Left lung (tissue), 10 donors: ENCODE measurements around the gene FAM181B. TPM values are rescaled to one million over a fixed set of nuclear protein-coding genes. Genes with fewer than 3 reads are reported as not detected.

Experiments used
- ATAC-seq: fragments of 200-7000 bp; cut with Tn5 transposase; one replicate; pipeline ENCODE4 v1.9.1; 2020; ENCODE audit warnings: moderate library complexity
- DNase-seq, 4 donors: peaks; one replicate each; pipeline ENCODE4 v3.0.0-alpha.2; 2013 to 2020
- H3K27ac ChIP-seq, 2 donors: fragments of 200-600 bp; sonication (generic) in 1 of 2; one replicate each; pipeline versions ENCODE4 v1.5.0 to v1.8.0; 2020 to 2021
- H3K27me3 ChIP-seq, 2 donors: fragments of 200-600 bp; sonication (generic) in 1 of 2; one replicate each; pipeline versions ENCODE4 v1.5.0 to v1.8.0; 2020 to 2021
- H3K36me3 ChIP-seq, 2 donors: fragments of 200-600 bp; sonication (generic) in 1 of 2; one replicate each; pipeline versions ENCODE4 v1.5.0 to v1.8.0; 2020 to 2021
- H3K4me1 ChIP-seq, 2 donors: fragments of 200-600 bp; one replicate each; pipeline ENCODE4 v1.8.0; 2021
- H3K4me3 ChIP-seq, 2 donors: fragments of 200-600 bp; sonication (generic) in 1 of 2; one replicate each; pipeline versions ENCODE4 v1.5.0 to v1.8.0; 2020 to 2021; ENCODE audit warnings: mild to moderate bottlenecking in 1 of 2
- H3K9me3 ChIP-seq, 2 donors: fragments of 200-600 bp; sonication (generic) in 1 of 2; one replicate each; pipeline versions ENCODE4 v1.5.0 to v1.8.0; 2020 to 2021
- CTCF ChIP-seq, 2 donors: fragments of 200-600 bp; sonication (generic) in 1 of 2; IDR thresholded peaks; one replicate each; pipeline versions ENCODE4 v1.5.0 to v1.8.0; 2021; ENCODE audit warnings: antibody characterized with exemption in 2 of 2
- intact Hi-C, 2 donors: fragments of 100-400 bp; cut with DNase I; formaldehyde crosslinking; loops; one replicate each; pipeline versions ENCODE4 v1.11.2 to v1.14.2; 2022
- polyA plus RNA-seq, 6 donors: library from polyadenylated mRNA; unstranded; fragments of 120-200 nt; gene quantifications; one replicate each; pipeline ENCODE4 v1.2.1, GENCODE V29; 2013; ENCODE audit not compliant: insufficient read length in 6 of 6
- total RNA-seq, 2 donors: library from RNA; stranded (reverse); fragmentation: NEBNext Ultra II Directional; extraction: Animal tissue kit (Norgen Biotek cat#: 25700); gene quantifications; one replicate each; pipeline ENCODE4 v1.2.1, GENCODE V29; 2021
- donor health status: DM: no; HTN: yes; CAD: no.
- donor health status: DM: no; HTN: no; CAD: no.

Gene FAM181B
- total and polyA plus RNA-seq, 8 donors = 0.06 to 0.15 (median 0.09) TPM; not detected in 2

- ATAC-seq = no peak
- no peaks in the 10 kb centered on the region for H3K36me3 ChIP-seq
- H3K4me1 ChIP-seq = no peaks in the 10 kb centered on the region
- H3K27ac ChIP-seq = no peak overlapping the region
- DNase-seq = no peak
- intact Hi-C loops = no loop called here
- no peak overlapping the region for H3K4me3 ChIP-seq
- no peak for TF ChIP-seq CTCF (IDR thresholded peaks at IDR 0.05)
- H3K27me3 ChIP-seq = no peaks in the 10 kb centered on the region
- no peaks in the 10 kb centered on the region for H3K9me3 ChIP-seq
Measured at GRCh38 chr11:82753921-82754320, 20.3 kb upstream of the FAM181B start.

DNA sequence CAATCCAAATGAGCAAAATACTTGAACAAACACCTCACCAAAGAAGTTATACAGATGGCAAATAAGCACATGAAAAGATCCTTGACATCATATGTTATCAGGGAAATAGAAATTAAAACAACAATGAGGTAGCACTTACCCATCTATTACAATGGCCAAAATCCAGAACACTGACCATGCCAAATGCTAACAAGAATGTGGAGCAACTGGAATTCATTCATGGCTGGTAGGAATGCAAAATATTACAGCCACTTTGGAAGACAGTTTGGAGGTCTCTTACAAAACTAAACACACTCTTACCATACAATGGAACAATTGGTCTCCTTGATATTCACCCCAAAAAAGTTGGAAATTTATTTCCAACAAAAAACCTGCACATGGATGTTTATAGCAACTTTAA, 19.1 kb upstream of the FAM181B start:
- DNase-seq (no peak), ATAC-seq (no peak)
- Histone ChIP-seq H3K4me1 (no peaks in the 10 kb centered on the region), H3K27ac (no peak overlapping the region), H3K4me3 (no peak overlapping the region), H3K27me3 (no peaks in the 10 kb centered on the region), H3K9me3 (no peaks in the 10 kb centered on the region), H3K36me3 (no peaks in the 10 kb centered on the region)
- TF ChIP-seq CTCF (IDR thresholded peaks at IDR 0.05) = no peak
- intact Hi-C loops = no loop called here

- no peaks in the 10 kb centered on the region for H3K9me3 ChIP-seq
- no peaks in the 10 kb centered on the region for H3K4me1 ChIP-seq
- no peaks in the 10 kb centered on the region for H3K36me3 ChIP-seq
- no peak for TF ChIP-seq CTCF (IDR thresholded peaks at IDR 0.05)
- H3K27ac ChIP-seq = no peak overlapping the region
- intact Hi-C loops = no loop called here
- ATAC-seq = no peak
- no peaks in the 10 kb centered on the region for H3K27me3 ChIP-seq
- no peak overlapping the region for H3K4me3 ChIP-seq
- DNase-seq = no peak
Measured at GRCh38 chr11:82750643-82751139, 17.0 kb upstream of the FAM181B start.

DNA sequence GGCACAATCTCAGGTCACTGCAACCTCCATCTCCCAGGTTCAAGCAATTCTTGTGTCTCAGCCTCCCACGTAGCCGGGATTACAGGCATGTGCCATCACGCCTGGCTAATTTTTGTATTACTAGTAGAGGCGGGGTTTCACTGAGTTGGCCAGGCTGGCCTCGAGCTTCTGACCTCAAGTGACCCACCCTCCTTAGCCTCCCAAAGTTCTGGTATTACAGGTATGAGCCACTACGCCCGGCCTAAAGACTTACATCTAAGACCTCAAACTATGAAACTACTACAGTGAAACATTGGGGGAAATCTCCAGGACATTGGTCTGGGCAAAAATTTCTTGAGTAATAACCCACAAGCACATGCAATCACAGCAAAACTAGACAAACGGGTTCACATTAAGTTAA, 13.8 kb upstream of the FAM181B start:
- H3K36me3 ChIP-seq = no peaks in the 10 kb centered on the region
- H3K27me3 ChIP-seq = peaks cover 0 to 14% of the 10 kb centered on the region in 2 donors
- H3K27ac ChIP-seq = no peak overlapping the region
- no peak for TF ChIP-seq CTCF (IDR thresholded peaks at IDR 0.05)
- no peak for ATAC-seq
- H3K4me1 ChIP-seq = no peaks in the 10 kb centered on the region
- intact Hi-C loops = no loop called here
- H3K4me3 ChIP-seq = no peak overlapping the region
- DNase-seq = no peak
- H3K9me3 ChIP-seq = no peaks in the 10 kb centered on the region

DNA sequence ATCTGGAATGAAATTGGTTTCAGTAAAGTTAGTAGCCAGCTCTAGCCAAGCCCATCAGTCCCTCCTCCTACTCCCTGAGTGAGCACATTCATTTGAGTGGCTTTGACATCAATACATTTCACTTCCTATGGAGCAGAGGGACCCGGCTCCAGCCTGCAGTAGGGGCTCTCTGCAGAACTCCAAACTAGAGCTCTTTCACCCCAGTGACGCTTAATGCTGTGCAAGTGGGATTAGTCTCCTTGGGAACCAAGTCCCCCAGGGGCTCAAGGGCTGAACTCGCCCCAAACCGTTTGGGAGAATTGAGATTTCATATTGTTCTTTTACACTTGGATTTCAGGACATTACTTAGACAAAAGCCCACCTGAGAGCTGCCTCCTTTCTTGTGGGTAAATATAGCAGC, 4.4 kb upstream of the FAM181B start:
- peaks cover 0 to 7% of the 10 kb centered on the region in 2 donors for H3K4me1 ChIP-seq
- peaks cover 18 to 56% of the 10 kb centered on the region in 2 donors for H3K27me3 ChIP-seq
- H3K27ac ChIP-seq = no peak overlapping the region
- H3K36me3 ChIP-seq = no peaks in the 10 kb centered on the region
- H3K4me3 ChIP-seq = no peak overlapping the region
- DNase-seq (no peak), ATAC-seq (no peak)
- H3K9me3 ChIP-seq = no peaks in the 10 kb centered on the region
- no peak for TF ChIP-seq CTCF (IDR thresholded peaks at IDR 0.05)
- intact Hi-C loops = no loop called here
